Adrenal gland (tissue), 5 donors: Measurements from ENCODE around the gene CEP85.

Experiments
- CTCF ChIP-seq, 6 experiments: fragments of 450-650 bp in 4 of 6; fragments of 200-600 bp in 2 of 6; sonication (generic) in 1 of 6; IDR thresholded peaks; 1 replicate in 5 of 6; 2 replicates in 1 of 6; pipeline versions ENCODE4 v1.5.1 to v1.8.0; 2016 to 2021; ENCODE audit warnings: antibody characterized with exemption in 6 of 6, mild to moderate bottlenecking in 2 of 6, moderate library complexity in 1 of 6
- POLR2A ChIP-seq, 2 donors: fragments of 450-650 bp; IDR thresholded peaks; one replicate each; pipeline ENCODE4 v1.6.1; 2017; ENCODE audit warnings: antibody characterized with exemption in 2 of 2, mild to moderate bottlenecking in 2 of 2, moderate library complexity in 1 of 2
- donor health status: DM: no; HTN: no; CAD: no.

DNA sequence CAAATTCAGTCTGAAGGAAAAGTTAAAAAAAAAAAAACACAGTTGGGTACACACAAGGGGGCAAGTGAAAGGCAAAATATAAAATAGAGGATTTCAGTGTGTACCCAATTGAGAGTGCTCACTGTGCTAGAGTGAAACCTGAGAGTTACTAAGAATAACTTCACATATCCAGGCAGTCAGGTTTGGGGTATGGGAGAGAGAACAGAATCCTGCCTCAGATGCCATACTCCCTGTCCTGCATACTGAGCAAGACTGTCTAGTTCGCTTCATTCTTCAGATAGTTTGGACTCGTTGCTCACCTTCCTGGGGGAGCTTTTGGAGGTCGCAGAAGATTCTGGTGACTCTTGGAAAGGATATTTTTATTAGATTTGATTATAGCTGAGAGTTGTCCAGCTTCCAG is 20.4 kb downstream of the CEP85 start:
- TF ChIP-seq CTCF (IDR thresholded peaks at IDR 0.05) (no peak), POLR2A (IDR thresholded peaks at IDR 0.05) (no peak)
